GM19467 (cell line): Measurements from ENCODE around the gene CD6.

Source experiments
- ATAC-seq: cut with Tn5 transposase; IDR thresholded peaks from one replicate; pipeline ENCODE4 v1.9.1; 2021; ENCODE audit warnings: mild to moderate bottlenecking, moderate library complexity; ENCODE audit not compliant: unreplicated experiment

CD6 gene

GRCh38 chr11:60971520-60971919, at the start of gene CD6:
CD6 (plus strand) TSS chr11:60971680; CDS start chr11:60971866, 186 bp downstream.
- no peak for ATAC-seq

GRCh38 chr11:60921777-60922335, 49.6 kb upstream of the CD6 start:
- ATAC-seq: no peak

- ATAC-seq: no peak
Observed at GRCh38 chr11:60922906-60923305, 48.6 kb upstream of the CD6 start.

GRCh38 chr11:60923326-60923725, 48.2 kb upstream of the CD6 start:
- no peak for ATAC-seq

- ATAC-seq: no peak
Observed at GRCh38 chr11:60923800-60924109, 47.7 kb upstream of the CD6 start.

GRCh38 chr11:60924110-60924905, 47.2 kb upstream of the CD6 start, which contains the start of gene TMEM132A:
TMEM132A (plus strand) TSS chr11:60924460; CDS start chr11:60924634, 174 bp downstream.
- no peak for ATAC-seq

GRCh38 chr11:60924906-60925853, 46.3 kb upstream of the CD6 start:
- ATAC-seq: no peak

GRCh38 chr11:60925868-60926267, 45.6 kb upstream of the CD6 start:
- no peak for ATAC-seq

- ATAC-seq: no peak
Observed at GRCh38 chr11:60926500-60926899, 45.0 kb upstream of the CD6 start.

- no peak for ATAC-seq
Observed at GRCh38 chr11:60927061-60927592, 44.4 kb upstream of the CD6 start.

- no peak for ATAC-seq
Observed at GRCh38 chr11:60927600-60927999, 43.9 kb upstream of the CD6 start.

- ATAC-seq: no peak
Observed at GRCh38 chr11:60928563-60929001, 42.9 kb upstream of the CD6 start.

- ATAC-seq: no peak
Observed at GRCh38 chr11:60929764-60930163, 41.7 kb upstream of the CD6 start.

GRCh38 chr11:60930394-60930793, 41.1 kb upstream of the CD6 start:
- ATAC-seq: no peak

- ATAC-seq: no peak
Observed at GRCh38 chr11:60931917-60932316, 39.6 kb upstream of the CD6 start.

- ATAC-seq: no peak
Observed at GRCh38 chr11:60932605-60933356, 38.7 kb upstream of the CD6 start.

GRCh38 chr11:60933416-60934123, 37.9 kb upstream of the CD6 start:
- ATAC-seq: no peak

GRCh38 chr11:60934124-60934789, 37.2 kb upstream of the CD6 start:
- no peak for ATAC-seq
